HG02798 (cell line): ENCODE data around the gene LEMD3.
A peak's percentile ranks its signal among the peaks of the same experiment; 100 is the strongest.

Experiments
- ATAC-seq: cut with Tn5 transposase; IDR thresholded peaks from one replicate; pipeline ENCODE4 v1.9.1; 2021; ENCODE audit warnings: mild to moderate bottlenecking; ENCODE audit not compliant: unreplicated experiment, poor library complexity

The LEMD3 gene

DNA sequence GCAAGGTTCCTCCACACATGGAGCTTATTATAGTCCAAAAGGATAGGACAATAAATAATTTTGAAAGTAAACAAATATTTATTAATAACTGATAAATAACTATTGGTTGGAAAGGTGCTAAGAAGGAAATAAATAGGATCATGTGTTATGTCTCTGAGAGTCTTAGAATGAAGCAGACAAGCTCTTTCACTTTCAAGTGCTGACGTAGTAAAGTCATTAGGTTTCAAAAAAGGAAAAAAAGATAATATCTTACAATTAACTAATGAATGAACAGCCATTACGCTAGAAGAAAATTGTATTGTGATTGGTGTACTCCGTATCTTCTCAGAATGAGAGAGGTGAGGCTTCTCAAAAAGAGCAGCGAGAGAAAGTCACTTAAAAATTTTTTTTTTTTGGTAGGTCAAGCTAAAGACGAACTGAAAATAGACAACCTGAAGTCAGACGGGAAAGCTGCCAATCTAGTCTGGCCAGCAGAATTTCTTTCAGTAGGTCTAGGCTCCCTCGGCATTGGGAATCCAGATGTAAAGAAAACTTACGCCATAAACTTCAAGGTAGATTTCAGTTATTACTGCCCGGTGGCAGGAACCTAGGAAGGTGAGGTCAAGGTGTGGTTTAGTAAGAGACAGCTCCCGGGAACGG is 583 bp upstream of the LEMD3 start:
- peak; percentile 1 for ATAC-seq

DNA sequence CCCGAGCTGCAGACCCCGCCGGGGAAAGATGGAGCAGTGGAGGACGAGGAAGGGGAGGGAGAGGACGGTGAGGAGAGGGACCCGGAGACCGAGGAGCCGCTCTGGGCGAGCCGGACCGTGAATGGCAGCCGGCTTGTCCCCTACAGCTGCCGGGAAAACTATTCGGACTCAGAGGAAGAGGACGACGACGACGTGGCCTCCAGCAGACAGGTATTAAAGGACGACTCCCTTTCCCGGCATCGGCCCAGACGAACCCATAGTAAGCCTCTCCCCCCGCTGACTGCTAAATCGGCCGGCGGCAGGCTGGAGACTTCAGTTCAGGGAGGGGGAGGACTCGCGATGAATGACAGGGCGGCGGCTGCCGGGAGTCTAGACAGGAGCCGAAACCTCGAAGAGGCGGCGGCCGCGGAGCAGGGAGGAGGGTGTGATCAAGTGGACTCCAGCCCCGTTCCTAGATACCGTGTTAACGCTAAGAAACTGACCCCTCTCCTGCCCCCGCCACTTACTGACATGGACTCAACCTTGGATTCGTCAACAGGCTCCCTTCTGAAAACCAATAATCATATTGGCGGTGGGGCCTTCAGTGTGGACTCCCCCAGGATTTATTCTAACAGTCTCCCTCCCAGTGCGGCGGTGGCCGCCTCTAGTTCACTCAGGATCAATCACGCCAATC is 962 bp downstream of the LEMD3 start:
- ATAC-seq, result peak; percentile 58

DNA sequence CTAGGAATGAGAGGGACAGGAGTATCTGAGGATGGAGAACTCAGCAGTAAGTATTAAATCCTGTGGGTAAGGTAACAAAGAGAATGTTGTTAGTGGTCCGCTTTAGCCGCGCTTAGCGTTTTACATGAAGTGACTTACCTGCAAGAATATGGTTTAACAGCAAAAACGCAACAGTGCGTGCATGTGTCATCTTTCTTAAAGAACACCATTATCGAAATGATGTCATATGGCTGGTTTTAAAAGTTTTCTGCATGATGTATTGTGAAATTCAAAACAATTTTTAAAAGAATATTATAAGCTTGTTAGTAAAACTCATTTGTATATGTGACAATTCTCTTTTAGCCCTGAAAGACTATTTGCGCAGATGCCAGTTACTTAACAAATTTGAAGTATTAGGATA is 1.7 kb downstream of the LEMD3 start:
- ATAC-seq, result no peak

DNA sequence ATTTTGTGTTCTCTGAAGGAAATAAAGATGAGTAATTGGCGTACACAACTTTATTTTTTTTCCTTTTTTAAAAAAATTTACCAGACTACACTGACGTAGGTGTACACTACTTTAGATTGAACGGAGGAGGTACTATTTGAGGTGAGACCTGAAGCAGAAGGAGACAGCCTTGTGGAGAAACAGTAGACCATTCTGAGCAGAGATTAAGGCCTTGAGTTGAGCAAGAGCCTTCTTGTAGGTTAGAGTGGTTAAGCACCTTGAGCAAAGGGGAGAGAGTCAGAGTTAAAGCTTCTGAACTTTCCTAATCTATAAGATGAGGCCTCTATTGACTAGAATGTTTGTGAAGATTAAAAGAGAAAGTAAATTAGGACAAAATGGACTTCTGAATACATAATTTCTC is 2.5 kb downstream of the LEMD3 start:
- ATAC-seq, result no peak

DNA sequence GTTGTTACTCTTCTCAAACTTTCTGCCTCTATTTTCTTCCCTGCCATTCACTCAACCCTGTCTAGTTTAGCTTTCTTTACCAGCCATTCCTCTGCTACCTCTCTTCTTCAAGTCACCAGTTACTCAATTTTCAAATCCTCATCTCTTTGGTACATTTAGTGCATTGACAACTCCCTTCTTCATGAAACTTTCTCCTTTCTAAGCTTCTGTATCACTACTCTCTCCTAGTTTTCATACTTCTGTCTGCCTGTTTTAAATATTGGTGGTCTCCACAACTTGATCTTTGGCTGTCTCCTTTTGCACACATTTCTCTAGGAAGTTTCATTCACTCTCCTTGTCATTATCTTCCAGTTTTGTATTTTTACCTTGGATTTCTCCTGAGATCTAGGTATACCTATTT is 6.0 kb downstream of the LEMD3 start:
- no peak for ATAC-seq

DNA sequence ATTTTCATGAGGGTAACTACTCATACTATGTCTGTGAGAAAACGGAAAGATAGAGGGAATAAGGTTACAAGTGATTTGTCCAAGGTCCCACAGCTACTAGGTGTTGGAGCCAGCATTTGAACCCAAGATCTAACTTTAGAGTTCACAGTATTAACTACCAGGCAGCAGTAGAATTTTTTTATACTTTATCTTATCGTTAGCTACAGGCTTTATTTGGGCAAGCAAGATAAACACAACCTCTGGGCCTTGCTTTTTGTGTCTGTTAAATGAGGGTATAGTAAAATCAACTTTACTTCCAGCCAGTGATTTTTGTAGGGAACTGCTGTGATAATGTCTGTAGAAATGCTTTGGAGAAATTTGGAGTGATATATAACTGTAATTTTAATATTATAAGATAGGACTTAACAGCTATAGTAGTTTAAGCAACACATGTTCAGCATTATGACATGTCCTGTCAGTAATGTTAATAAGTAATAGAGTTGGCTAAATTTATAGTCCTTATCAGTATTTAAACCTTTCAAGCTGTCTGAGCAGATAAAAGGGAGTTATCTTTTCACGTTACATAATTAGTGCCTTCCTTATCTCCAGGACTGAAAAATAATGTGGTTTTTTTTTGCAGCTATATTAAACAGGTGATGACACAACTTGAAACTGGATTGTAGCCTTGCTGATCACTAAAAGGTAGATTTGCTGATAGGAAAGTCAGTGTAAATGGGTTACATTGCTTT is 12.8 kb downstream of the LEMD3 start:
- no peak for ATAC-seq

DNA sequence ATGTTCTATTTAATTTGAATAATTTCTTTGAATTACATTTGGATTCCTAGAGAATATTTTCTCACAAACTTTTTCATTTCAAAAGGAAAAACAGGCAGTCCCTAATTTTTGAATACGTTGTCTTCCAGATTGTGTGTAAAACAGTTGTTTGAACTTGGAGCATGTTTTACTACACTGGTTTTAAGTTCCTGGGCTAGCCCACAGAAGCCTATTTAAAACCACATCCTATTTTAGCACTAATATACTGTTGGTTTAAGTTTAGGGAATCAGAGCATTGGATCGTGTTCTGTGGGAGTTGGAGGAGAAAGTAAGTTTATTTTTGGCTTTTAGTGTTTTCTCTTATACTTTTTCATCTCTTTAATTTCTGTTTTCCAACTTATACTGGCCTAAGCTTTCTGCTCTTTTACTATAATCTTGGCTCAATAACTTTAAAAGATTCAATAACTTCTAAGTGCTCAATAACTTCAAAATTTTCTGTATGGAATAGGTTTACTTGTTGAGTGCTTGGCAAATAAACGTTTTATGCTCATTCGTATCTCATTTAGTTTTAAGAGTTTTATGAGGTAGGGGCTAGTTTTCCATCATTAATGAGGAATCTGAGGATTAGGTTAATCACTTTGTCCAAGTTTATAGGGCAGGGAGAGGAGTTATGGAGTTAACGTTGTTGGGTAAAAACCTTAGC is 14.9 kb downstream of the LEMD3 start:
- ATAC-seq, result no peak

DNA sequence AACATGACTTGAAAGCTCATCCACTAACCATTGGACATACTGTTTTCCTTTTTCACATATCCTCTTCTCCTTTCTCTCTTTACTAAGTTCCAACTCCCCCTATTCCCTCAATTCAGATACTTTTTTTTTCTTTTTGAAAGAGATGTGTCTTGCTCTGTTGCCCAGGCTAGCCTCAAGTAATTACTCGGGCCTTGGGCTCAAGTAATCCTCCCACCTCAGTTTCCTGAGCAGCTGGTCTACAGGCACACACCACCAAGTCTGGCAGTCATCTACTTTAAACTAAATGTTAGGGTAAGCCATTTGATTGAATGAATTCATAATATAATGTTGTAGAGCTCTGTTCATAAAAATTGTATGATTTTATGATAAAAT is 15.5 kb downstream of the LEMD3 start:
- ATAC-seq, result no peak

DNA sequence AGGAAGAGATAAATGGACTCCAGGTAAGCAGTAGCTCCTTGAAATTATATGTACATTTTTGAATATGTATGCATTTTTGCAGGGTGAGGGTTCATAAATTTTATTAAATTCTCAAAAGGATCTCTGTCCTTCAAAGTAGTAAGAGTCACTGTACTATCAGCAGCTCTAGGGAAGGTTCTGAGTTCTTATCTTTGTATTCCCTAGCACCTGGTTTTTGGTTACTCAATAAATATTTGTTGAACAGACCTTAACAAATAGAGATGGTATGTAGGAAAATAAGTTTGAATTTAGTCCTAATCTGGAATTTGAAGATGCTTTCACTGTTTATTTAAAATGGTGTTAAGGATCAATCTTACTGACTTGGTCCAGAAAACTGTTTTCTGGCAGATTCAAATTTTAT is 18.3 kb downstream of the LEMD3 start:
- no peak for ATAC-seq

DNA sequence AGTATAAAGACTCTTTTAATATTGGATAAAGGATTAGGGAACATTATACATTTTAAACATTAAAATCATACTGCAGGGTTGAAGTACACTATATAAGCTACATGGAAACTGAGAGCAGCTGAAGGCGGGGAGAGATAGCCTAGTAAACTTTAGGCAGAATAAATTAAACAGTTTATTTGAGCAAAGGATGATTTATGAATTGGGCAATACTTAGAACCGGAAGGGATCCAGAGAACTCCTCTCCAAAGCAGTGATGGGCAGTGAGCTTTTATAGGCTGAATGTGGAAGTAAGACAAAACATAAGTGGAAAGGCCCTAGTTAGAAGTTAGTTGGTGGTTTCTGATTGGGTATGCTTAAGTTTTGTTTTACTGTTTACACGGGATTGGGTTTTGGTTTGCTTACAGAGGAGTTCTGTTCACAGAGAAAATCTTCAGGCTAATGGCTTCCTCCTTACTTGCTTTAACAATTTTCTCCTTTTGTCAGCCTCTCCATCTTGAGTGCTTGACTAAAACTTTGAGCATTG is 18.9 kb downstream of the LEMD3 start:
- ATAC-seq, result peak; percentile 53

DNA sequence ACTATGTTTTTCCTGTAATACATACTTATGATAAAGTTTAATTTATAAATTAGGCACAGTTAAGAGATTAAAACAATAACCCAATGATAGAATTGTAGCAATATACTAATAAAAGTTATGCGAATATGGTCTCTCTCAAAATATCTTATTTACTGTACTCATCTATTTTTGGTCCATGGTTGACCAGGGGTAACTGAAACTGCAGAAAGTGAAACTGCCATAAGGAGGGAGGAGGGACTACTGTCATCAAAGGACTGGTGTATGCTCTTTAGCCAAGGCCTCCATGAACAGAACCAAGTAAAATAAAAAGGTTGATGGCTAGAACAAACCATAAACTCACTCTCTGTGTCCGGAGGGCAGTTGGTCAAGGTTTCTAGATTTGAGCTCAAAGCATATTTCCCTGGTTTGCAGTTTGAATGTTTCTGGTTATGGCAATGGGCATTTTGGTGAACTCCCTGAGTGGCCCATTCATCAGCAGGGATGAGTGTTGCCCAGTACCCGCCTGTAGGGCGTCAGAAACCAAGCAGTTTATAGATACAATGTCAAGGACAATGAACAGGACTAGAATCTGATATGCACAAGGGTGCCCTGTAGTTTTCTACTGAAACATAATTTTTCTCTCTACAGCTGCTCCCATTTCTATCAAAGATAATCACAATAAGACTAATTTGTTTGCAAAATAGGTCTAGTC is 19.8 kb downstream of the LEMD3 start:
- ATAC-seq, result peak; percentile 96

DNA sequence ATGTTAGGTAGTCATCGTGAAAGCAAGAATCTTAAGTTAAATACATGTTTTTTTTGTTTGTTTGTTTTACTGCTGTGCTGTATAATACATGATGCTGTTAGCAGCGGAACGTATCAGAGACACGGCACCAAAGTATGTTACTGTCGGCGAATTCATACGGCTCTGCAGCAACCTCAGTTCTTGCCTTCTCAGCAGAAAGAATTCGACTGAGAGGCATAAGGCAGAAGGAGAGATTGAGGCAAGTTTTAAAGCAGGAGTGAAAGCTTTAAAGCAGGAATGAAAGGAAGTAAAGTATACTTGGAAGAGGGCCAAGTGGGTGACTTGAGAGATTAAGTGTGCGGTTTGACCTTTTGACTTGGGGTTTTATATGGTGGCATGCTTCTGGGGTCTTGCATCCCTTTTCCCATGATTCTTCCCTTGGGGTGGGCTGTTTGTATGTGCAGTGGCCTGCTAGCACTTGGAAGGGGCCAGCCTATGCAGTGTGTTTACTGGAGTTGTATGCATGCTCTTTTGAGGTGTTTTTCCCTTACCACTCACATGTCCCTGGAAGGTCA is 23.7 kb downstream of the LEMD3 start:
- no peak for ATAC-seq

DNA sequence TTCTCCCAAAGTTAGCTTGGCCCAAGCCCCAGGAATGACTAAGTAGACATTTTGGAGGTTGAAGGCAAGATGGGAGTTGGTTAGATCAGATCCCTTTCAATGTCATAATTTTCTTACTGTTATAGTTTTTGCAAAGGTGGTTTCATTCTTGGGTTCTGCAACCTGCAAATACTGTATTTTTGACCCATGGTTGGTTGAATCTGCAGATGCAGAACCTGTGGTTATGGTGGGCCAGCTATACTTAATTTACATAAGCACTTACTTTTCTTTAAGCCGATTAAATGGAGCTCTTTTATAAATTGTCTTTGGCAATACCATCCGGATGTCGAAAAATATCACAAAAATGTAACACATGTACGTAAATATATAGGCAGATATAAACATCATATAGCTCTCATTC is 25.6 kb downstream of the LEMD3 start:
- ATAC-seq, result no peak

DNA sequence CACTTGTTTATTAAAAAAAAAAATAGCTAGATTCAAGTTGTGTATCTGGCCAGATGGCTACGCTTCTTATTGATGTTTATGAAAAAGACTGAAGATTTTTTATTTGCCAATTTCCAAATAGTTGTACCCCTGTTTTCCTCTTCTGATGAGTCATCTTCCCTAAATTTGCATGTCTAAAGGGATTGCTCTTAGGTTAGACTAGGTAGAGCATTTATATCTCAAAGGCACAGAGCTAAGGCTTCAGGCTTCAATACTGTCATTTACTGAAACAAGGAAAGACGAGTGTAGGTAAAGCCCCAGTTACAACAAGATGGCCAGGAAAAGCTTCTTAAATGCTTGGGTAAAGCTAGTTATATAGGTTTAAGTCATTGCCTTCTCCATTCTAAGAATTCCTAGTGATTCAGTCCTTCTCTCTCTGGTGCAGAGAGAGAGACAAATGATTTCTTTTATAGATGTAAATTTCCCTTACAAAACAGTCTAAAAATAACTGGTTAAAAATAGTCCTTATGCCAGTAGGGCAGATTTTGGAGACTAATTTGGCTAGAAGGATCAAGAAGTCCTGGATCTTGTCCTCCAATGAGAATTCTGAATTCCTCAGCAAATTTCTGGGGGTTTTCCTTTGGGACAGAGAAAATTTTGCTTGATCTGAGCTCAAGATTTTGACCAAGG is 26.1 kb downstream of the LEMD3 start:
- ATAC-seq, result no peak

DNA sequence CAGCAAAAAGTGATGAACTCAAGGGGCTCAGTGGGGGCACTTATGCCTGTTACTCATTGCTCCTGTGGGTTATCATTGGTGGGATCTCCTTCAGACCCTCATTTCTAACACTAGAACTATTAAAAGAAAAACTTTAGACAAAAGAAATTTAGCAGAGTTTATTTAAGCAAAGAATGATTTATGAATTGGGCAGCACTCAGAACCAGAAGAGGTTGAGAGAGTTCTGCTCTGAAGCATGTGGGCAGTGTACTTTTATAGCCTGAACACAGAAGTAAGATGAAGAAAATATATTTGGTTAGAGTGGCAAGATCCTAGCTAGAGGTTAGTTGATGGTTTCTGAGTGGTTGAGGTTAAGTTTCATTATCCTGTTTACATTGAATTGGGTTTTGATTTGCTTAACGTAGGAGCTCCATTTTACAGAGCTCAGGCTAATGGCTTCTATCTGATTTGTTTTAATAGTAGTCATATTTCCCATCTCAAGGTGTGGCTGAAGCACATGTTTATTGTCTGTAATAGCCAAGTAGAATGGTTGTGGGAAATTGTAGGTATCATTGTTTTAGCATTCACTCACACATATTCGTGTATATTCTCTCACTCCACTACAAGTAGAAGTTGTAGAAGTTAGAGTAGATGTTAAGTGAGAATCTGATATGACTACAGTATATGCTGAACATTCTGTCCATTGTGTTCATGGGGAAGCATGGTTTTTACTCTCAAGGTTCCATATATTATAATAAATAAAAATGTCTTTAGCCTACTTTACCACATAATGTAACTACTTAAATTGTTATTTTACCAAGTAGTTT is 27.6 kb downstream of the LEMD3 start:
- ATAC-seq, result no peak

DNA sequence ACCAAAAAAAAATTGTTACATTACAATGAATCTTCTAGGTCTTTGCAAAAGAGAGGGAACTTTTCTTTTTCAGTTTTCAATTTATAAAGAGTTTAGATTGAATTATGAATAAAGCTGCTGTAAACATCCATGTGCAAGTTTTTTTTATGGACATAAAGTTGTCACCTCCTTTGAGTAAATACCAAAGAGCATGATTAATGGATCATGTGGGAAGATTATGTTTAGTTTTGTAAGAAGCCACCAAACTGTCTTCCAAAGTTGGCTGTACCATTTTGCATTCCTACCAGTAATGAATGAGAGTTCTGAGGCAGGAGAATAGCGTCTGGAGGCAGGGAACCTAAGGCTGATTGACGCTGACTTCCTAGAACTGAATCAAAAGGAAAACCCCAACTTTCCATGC is 30.2 kb downstream of the LEMD3 start:
- ATAC-seq, result no peak

DNA sequence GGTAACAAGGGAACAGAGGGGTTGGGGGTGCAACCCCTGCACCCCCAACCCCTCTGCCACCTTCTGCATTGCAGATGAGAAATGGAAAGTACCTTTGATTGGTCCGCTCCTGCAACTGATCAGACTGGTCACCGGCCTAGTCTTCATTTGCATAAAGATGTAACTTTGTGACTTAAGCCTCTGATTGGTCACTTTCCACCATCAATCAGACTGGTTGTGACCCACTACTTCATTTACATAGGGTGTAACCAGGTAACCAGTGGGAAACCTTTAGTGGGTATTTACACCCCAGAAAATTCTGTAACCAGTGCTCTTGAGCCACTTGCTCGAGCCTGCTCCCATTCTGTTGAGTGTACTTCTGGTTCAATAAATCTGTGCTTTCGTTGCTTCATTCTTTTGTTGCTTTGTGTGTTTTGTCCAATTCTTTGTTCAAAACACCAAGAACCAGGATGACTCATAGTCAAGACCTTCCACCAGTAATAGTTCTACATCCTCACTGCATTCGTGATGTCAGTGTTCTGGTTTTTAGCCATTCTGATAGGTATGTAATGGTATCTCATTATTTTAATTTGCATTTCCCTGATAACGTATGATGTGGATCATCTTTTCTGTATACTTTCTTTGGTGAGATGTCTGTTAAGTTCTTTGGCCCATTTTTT is 30.8 kb downstream of the LEMD3 start:
- no peak for ATAC-seq

DNA sequence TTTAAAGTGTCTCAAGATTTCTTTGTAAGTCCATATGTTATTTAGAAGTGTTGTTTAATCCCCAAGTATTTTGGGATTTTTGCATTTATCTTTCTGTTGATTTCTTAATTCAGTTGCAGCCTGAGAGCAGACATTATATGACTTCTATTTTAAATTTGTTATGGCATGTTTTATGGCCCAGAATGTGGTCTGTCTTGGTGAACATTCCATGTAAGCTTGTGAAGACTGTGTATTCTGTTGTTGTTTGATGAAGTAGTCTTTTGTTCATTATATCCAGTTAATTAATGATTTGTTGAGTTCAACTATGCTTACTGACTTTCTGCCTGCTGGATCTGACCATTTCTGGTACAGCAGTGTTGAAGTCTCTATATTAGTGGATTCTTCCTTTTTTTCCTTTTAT is 34.0 kb downstream of the LEMD3 start:
- no peak for ATAC-seq
